Adipocyte (in vitro differentiated cells): ENCODE results near the gene PLAC8.
A peak's percentile ranks its signal among the peaks of the same experiment; 100 is the strongest.
"Not testable (repeated sequence)": the region's sequence is repeated elsewhere in the genome, so short reads cannot be mapped to it uniquely, and the experiment has no call there.

ENCODE experiments used
- DNase-seq: peaks from one replicate; pipeline ENCODE4 v3.0.0-alpha.2; 2015; ENCODE audit warnings: low read depth
- H3K27me3 ChIP-seq: replicated peaks from 2 replicates; pipeline ENCODE4 v1.7.0; 2013; ENCODE audit warnings: mild to moderate bottlenecking, low read length, moderate library complexity; ENCODE audit not compliant: control insufficient read depth, insufficient read depth
- H3K36me3 ChIP-seq: 2 replicates; pipeline ENCODE4 v1.7.0; 2013; ENCODE audit warnings: low read length, mild to moderate bottlenecking, moderate library complexity; ENCODE audit not compliant: control insufficient read depth, insufficient read depth, severe bottlenecking
- H3K4me1 ChIP-seq: 2 replicates; pipeline ENCODE4 v1.7.0; 2013; ENCODE audit warnings: mild to moderate bottlenecking, low read length, moderate library complexity; ENCODE audit not compliant: control insufficient read depth, insufficient read depth
- H3K4me3 ChIP-seq: 2 replicates; pipeline ENCODE4 v1.7.0; 2013; ENCODE audit warnings: mild to moderate bottlenecking, low read length, moderate library complexity
- H3K9ac ChIP-seq: 2 replicates; pipeline ENCODE4 v1.7.0; 2013; ENCODE audit warnings: mild to moderate bottlenecking, low read length, moderate library complexity
- H3K9me3 ChIP-seq: 2 replicates; pipeline ENCODE4 v1.7.0; 2013; ENCODE audit warnings: mild to moderate bottlenecking, low read length, moderate library complexity; ENCODE audit not compliant: control insufficient read depth

The PLAC8 gene

GRCh38 chr4:83111751-83112141, 2.8 kb downstream of the PLAC8 start:
- H3K9me3 ChIP-seq, H3K9ac ChIP-seq, H3K4me3 ChIP-seq, H3K27me3 ChIP-seq, DNase-seq, H3K36me3 ChIP-seq: not testable (repeated sequence)
- peaks cover 16% of the 10 kb centered on the region for H3K4me1 ChIP-seq

- H3K9me3 ChIP-seq = no peaks in the 10 kb centered on the region
- no peaks in the 10 kb centered on the region for H3K27me3 ChIP-seq
- DNase-seq = no peak
- peaks cover 16% of the 10 kb centered on the region for H3K4me1 ChIP-seq
- no peaks in the 10 kb centered on the region for H3K36me3 ChIP-seq
- no peak overlapping the region for H3K9ac ChIP-seq
- H3K4me3 ChIP-seq = peak overlapping the region; percentile 88
Observed at GRCh38 chr4:83110970-83111750, 3.4 kb downstream of the PLAC8 start.

GRCh38 chr4:83110223-83110945, 4.1 kb downstream of the PLAC8 start:
- H3K4me1 ChIP-seq = peaks cover 13% of the 10 kb centered on the region
- DNase-seq = peak; percentile 93
- no peaks in the 10 kb centered on the region for H3K36me3 ChIP-seq
- peak overlapping the region; percentile 80 for H3K9ac ChIP-seq
- H3K27me3 ChIP-seq = no peaks in the 10 kb centered on the region
- H3K4me3 ChIP-seq = peak overlapping the region; percentile 88
- no peaks in the 10 kb centered on the region for H3K9me3 ChIP-seq

GRCh38 chr4:83109480-83110222, 4.9 kb downstream of the PLAC8 start:
- H3K9me3 ChIP-seq = no peaks in the 10 kb centered on the region
- H3K27me3 ChIP-seq = no peaks in the 10 kb centered on the region
- peak overlapping the region; percentile 88 for H3K4me3 ChIP-seq
- H3K4me1 ChIP-seq = peaks cover 6% of the 10 kb centered on the region
- peak overlapping the region; percentile 80 for H3K9ac ChIP-seq
- H3K36me3 ChIP-seq = no peaks in the 10 kb centered on the region
- DNase-seq = peak; percentile 74

- DNase-seq = no peak
- no peaks in the 10 kb centered on the region for H3K27me3 ChIP-seq
- no peak overlapping the region for H3K9ac ChIP-seq
- no peaks in the 10 kb centered on the region for H3K36me3 ChIP-seq
- H3K9me3 ChIP-seq = no peaks in the 10 kb centered on the region
- H3K4me1 ChIP-seq = peaks cover 6% of the 10 kb centered on the region
- no peak overlapping the region for H3K4me3 ChIP-seq
Observed at GRCh38 chr4:83108101-83108861, 6.2 kb downstream of the PLAC8 start.

GRCh38 chr4:83107631-83108030, 6.9 kb downstream of the PLAC8 start:
- H3K9me3 ChIP-seq = no peaks in the 10 kb centered on the region
- H3K27me3 ChIP-seq = no peaks in the 10 kb centered on the region
- no peak for DNase-seq
- no peak overlapping the region for H3K9ac ChIP-seq
- peaks cover 6% of the 10 kb centered on the region for H3K4me1 ChIP-seq
- no peaks in the 10 kb centered on the region for H3K36me3 ChIP-seq
- no peak overlapping the region for H3K4me3 ChIP-seq

GRCh38 chr4:83104991-83105390, 9.5 kb downstream of the PLAC8 start:
- H3K27me3 ChIP-seq = no peaks in the 10 kb centered on the region

GRCh38 chr4:83096397-83096796, 18.1 kb downstream of the PLAC8 start:
- no peaks in the 10 kb centered on the region for H3K36me3 ChIP-seq
- DNase-seq = no peak
- no peak overlapping the region for H3K9ac ChIP-seq
- no peak overlapping the region for H3K4me3 ChIP-seq
- H3K4me1 ChIP-seq = no peaks in the 10 kb centered on the region
- peaks cover 2% of the 10 kb centered on the region for H3K27me3 ChIP-seq
- H3K9me3 ChIP-seq = no peaks in the 10 kb centered on the region

More at GRCh38 chr4:83104991-83105390, 9.5 kb downstream of the PLAC8 start:
- no peak overlapping the region for H3K9ac ChIP-seq
- DNase-seq = no peak
- H3K4me3 ChIP-seq = no peak overlapping the region
- H3K4me1 ChIP-seq = no peaks in the 10 kb centered on the region
- no peaks in the 10 kb centered on the region for H3K36me3 ChIP-seq
- H3K9me3 ChIP-seq = no peaks in the 10 kb centered on the region

- H3K9ac ChIP-seq = no peak overlapping the region
- no peak for DNase-seq
- no peaks in the 10 kb centered on the region for H3K4me1 ChIP-seq
- no peaks in the 10 kb centered on the region for H3K9me3 ChIP-seq
- H3K27me3 ChIP-seq = peaks cover 6% of the 10 kb centered on the region
- no peaks in the 10 kb centered on the region for H3K36me3 ChIP-seq
- H3K4me3 ChIP-seq = no peak overlapping the region
Observed at GRCh38 chr4:83093060-83093640, 21.4 kb downstream of the PLAC8 start.

- Histone ChIP-seq H3K4me3 (no peak overlapping the region), H3K36me3 (no peaks in the 10 kb centered on the region), H3K9me3 (no peaks in the 10 kb centered on the region), H3K9ac (no peak overlapping the region), H3K4me1 (no peaks in the 10 kb centered on the region), H3K27me3 (peaks cover 6% of the 10 kb centered on the region)
- DNase-seq = no peak
Observed at GRCh38 chr4:83089410-83090157, 24.9 kb downstream of the PLAC8 start.
